Lower leg skin (tissue), 3 donors: ENCODE measurements around the gene ELMOD3.

Source experiments
- POLR2A ChIP-seq, 2 donors: fragments of 450-650 bp; IDR thresholded peaks; one replicate each; pipeline ENCODE4 v1.6.1; 2016 to 2017; ENCODE audit warnings: antibody characterized with exemption in 2 of 2, mild to moderate bottlenecking in 1 of 2, moderate library complexity in 1 of 2
- TF ChIP-seq, protein P1 (sequence below), 3 donors: fragments of 450-650 bp; IDR thresholded peaks; one replicate each; pipeline ENCODE4 v1.5.1; 2016; ENCODE audit warnings: antibody characterized with exemption in 3 of 3, mild to moderate bottlenecking in 3 of 3, moderate library complexity in 2 of 3

DNA sequence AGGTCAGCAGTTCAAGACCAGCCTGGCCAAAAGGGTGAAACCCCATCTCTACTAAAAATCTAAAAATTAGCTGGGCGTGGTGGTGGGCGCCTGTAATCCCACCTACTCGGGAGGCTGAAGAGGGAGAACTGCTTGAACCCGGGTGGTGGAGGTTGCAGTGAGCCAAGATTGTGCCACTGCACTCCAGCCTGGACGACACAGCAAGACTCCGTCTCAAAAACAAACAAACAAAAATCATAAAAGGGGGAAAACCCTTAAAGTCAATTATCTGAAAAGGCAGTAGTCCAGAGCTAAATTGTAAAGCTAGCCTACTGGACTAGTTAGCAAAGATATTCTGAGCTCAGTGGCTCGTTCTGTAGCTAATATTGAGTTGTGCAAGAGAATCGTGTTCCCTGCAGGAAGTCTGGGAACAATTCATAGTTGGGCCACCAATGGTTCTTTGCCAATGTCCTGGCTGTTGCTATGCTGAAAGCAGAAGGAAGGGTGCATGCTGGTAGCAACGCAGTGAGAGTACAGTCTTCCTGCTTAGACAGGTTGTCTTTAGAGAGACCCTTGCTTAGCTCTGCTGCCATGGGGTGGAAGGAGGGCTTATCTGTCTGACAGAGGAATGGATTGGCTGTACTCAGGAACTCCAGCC, 31.1 kb upstream of the ELMOD3 start:
- TF ChIP-seq, protein P1, sequence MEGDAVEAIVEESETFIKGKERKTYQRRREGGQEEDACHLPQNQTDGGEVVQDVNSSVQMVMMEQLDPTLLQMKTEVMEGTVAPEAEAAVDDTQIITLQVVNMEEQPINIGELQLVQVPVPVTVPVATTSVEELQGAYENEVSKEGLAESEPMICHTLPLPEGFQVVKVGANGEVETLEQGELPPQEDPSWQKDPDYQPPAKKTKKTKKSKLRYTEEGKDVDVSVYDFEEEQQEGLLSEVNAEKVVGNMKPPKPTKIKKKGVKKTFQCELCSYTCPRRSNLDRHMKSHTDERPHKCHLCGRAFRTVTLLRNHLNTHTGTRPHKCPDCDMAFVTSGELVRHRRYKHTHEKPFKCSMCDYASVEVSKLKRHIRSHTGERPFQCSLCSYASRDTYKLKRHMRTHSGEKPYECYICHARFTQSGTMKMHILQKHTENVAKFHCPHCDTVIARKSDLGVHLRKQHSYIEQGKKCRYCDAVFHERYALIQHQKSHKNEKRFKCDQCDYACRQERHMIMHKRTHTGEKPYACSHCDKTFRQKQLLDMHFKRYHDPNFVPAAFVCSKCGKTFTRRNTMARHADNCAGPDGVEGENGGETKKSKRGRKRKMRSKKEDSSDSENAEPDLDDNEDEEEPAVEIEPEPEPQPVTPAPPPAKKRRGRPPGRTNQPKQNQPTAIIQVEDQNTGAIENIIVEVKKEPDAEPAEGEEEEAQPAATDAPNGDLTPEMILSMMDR (IDR thresholded peaks at IDR 0.05): no peak
- TF ChIP-seq POLR2A (IDR thresholded peaks at IDR 0.05): no peak
